GM19239 (cell line): ENCODE measurements around the gene SLA2.
A peak's percentile ranks its signal among the peaks of the same experiment; 100 is the strongest.
"Not testable (repeated sequence)": the region's sequence is repeated elsewhere in the genome, so short reads cannot be mapped to it uniquely, and the experiment has no call there.

Experiments
- DNase-seq: peaks from one replicate; pipeline ENCODE4 v3.0.0; 2011; ENCODE audit warnings: low spot score; ENCODE audit not compliant: insufficient read length
- FAIRE-seq: peaks from 2 replicates; lab custom pipeline; 2011; peaks lifted over from hg19 to GRCh38; lab: Jason Lieb, UNC

Gene SLA2, protein sequence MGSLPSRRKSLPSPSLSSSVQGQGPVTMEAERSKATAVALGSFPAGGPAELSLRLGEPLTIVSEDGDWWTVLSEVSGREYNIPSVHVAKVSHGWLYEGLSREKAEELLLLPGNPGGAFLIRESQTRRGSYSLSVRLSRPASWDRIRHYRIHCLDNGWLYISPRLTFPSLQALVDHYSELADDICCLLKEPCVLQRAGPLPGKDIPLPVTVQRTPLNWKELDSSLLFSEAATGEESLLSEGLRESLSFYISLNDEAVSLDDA

DNA sequence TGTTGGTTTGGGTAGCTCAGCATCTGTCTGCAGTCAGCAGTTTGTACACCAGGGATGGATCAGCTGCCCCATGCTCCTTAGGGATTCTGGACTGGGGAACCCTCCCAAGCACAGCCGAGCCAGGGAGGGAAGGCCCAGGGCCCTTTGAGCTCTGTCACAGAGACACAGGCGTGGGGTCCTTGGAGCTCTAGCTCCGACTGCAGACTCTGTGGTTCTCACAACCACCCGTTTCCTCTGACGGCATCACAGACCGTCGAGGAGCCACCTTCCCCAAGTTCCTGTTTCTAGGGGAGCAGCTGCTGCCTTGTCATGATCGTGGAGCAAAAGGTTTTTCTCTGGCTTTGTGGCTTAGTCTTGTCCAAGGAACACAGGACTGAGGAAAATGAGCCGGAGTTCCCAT lies at the start of gene SLA2:
SLA2 (minus strand) TSS at position 199 of the 400 bp plus-strand sequence. CDS start 4,861 bp downstream, outside the sequence.
- FAIRE-seq (peak; percentile 51), DNase-seq (peak; percentile 41)

DNA sequence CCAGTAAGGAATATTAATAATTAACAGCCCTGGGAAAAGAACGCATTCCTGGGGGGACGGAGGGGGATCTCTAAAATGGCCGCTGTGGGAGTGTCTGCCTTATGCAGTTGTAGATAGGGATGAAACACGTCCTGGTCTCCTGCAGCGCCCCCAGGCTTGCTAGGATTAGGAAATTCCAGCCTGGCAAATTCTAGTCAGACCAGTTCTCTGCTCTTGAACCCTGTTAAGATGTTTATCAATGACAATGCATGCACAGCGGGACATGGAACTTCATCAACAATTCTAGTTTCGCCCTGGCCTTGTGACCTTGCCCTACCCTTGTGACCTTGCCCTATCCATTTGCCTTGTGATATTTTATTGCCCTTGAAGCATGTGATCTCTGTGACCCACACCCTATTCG lies 49.5 kb upstream of the SLA2 start:
- DNase-seq, FAIRE-seq: not testable (repeated sequence)

DNA sequence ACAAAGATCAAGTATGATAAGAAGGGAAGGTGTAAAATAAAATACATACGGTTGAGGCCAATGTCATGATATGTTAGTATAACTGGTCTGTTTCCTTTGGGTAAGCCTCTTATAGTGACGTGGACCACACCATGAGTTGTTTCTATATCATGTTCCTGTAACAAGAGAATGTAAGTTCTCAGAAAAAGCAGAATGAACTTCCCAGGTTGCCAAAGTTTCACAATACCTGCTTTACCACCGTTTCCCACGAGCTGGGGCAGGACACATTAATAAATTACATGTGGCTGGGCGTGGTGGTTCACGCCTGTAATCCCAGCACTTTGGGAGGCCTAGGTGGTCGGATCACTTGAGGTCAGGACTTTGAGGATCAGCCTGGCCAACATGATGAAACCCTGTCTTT lies 42.6 kb upstream of the SLA2 start:
- DNase-seq (no peak), FAIRE-seq (no peak)

DNA sequence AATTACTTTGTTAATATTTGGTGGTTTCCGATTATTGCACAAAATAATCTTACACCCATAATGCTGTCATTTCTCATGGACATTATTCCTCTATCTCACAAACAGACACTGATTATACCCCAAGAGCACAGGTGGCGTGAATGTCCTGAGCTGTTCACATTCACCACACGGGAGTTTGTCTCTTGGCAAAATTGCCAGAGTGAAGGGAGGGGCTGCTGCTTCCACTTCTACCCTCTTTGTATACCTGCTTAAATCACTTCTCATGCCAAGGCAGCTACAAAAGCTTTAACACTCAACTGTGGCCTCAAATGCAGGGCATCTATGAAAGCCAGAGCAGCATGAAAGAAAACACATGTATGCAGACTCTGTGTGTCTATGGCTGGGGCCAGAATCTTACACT lies 41.9 kb upstream of the SLA2 start:
- no peak for FAIRE-seq
- DNase-seq, result no peak

DNA sequence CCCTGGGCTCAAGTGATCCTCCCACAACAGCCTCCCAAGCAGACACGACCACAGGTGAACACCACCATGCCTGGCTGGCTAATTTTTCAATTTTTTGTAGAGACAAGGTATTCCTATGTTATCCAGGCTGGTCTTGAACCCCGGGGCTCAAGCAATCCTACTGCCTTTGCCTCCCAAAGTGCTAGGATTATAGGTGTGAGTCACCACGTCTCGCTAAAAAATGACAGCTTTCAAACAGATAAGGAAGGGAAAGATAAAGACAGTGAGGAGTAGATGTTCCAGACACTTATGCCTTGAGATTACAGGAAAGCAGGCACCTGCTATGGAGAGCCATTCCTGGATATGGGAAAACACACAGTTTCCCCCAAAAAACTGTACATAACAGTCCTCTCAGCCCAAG lies 40.9 kb upstream of the SLA2 start:
- DNase-seq (no peak), FAIRE-seq (no peak)

DNA sequence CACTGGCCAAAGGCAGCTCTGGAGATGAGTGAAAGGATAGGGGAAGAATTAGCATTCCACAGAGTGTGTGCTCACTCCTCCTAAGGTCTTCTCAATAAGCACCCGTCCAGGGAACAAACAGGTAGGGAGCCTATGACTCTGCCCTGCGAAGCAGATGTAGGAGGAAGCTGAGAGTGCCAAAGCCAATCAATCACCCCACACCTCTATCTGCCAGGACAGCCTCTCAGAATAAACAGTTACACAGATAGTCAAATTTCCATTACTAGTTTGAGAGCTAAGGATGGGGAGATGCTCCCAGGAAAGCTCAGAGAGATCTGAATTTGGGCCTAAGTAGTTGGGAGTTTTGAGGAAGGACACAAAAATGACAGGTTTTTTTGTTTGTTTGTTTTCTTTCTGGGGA lies 40.5 kb upstream of the SLA2 start:
- no peak for FAIRE-seq
- DNase-seq, result no peak

DNA sequence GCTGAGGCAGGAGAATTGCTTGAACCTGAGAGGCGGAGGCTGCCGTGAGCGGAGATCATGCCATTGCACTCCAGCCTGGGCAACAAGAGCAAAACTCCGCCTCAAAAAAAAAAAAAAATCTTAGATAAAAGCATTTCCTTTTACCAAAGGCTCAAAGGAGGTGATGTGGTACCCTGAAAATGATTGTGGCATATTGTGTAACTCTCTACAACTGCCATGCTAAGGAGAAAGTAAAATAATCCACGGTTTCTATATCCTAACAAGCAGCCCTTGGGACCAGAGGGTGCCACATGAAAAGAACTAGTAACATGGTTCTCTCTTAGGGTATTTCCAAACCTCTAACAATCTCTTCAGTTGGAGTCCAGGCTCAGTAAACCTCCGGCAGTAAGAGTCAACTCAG lies 38.8 kb upstream of the SLA2 start:
- FAIRE-seq (no peak), DNase-seq (no peak)

DNA sequence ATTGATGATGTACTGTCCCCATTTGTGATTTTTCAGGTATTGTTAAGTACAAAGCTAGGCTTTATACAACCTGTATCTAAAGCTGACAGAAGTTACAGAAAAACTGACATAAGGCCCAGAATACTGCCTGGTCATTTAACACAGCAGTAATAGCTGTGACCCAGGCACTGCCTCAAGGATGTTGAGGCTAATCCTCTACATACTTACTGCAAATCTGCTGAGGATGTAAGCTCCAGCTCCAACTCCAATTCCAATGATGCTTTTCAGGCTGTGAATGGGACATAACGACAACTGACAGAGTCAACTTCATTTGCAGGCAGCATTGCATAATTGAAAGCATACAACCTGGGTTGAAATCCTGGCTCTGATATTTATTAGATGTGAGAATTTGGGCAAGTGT lies 36.3 kb upstream of the SLA2 start:
- no peak for FAIRE-seq
- DNase-seq, result no peak

DNA sequence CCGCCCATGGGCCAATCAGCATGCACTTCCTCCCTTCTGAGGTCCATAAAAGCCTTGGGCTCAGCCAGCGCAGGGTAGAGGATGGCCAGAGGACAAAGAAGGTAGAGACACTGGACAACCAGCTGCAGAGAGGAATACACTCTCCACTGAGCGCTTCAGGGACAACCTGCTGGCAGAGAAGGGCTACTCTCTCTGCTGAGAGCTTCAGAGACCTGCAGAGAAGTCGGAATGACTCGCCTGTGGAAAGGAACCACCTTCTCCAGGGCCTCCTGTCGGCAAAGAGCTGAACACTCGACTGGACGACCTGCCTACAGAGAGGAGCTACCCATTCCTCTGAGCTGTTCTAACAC lies 31.4 kb upstream of the SLA2 start:
- no peak for DNase-seq
- FAIRE-seq, result no peak

DNA sequence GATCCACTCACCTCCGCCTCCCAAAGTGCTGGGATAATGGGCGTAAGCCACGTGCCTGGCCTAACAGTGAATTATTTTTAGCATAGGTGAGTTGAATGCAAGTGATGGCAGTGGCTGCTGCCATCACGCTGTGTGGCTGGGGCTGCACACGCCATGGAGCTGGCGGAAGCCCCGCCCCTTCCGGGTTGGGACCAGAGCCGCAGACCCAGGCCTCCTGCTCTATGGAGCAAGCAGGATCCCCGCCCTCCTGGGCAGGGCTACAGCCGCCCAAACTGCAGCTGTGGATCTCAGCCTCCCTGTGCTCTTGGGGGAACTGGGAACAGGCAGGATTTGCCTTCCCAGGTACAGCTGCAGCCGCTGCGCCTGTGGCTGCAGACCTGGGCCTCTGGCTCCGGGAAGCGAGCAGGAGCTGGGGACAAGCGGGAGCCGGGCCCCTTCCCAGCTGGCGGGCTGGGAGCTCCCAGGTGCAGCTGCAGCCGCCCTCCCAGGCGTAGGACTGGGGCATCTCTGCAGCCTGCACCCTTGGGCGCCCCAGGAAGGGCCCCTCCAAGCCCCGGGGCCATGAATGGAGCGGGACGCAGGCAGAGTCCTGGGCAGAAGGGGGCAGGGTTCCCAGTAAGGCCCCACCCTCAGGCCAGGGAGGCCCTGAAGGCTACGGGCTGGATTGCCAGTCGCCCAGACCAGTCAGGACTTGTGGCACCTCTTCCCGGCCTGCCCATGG lies 30.9 kb upstream of the SLA2 start:
- DNase-seq, result no peak
- no peak for FAIRE-seq

DNA sequence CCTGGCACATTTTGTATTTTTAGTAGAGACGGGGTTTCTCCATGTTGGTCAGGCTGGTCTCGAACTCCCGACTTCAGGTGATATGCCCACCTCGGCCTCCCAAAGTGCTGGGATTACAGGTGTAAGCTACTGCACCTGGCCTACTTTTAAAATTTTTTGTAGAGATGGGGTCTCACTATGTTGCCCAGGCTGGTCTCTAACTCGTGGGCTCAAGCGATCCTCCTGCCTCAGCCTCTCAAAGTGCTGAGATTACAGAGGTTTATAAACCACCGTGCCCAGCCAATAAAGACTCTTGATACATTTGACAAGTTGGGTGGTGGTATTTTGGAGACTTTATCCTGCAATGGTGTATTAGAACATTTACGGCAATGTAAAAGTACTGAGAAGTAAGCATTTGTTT lies 29.5 kb upstream of the SLA2 start:
- not testable (repeated sequence) for FAIRE-seq

DNA sequence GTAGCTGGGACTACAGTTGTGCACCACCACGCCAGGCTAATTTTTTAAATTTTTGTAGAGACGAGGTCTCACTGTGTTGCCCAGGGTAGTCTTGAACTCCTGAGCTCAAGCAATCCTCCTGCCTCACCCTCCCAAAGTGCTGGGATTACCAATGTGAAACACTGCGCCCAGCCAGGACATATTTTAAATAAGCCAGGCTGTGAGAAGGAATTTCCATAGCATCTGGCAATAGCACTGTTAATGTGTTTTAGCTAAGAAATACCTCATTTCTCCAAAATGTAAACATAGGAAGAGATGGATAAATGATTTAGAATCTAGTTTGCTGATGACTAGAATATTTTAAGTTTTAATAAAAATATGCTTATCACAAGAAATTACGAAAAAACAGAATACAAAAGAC lies 27.0 kb upstream of the SLA2 start:
- FAIRE-seq (no peak), DNase-seq (no peak)

More for the DNA sequence above, 29.5 kb upstream of the SLA2 start:
- not testable (repeated sequence) for DNase-seq

DNA sequence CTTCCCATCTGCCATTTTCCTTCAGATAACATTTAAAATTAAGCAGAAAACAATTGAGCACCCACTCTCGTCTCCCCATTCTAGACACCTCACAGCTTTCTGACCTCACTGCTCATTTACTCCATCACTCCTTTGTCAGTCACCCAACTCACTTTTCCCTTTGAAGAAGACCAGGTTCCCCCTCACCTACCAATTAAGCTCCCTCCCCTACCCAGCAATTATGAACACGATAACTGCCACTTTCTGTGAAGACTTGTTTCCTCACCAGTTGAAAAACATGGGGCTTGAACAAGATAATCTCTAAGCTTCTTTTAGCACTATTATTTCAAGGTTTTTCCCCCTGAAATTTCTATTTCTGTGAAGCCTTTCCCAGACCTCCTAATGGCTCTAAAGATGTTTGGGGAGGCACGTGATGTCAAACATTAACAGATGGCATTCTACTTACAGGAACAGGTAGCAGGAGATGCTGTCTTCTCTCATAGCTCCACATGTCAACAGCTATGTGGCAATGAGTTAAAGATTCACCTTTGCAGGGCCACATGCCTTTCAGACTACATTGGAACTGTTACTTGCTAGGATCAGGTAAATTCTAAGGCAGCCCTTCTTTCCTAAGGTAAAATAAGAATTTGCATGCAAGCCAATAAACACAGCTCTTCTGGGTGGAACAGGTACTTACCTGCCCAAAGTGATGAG lies 24.8 kb upstream of the SLA2 start:
- no peak for DNase-seq
- FAIRE-seq, result no peak

DNA sequence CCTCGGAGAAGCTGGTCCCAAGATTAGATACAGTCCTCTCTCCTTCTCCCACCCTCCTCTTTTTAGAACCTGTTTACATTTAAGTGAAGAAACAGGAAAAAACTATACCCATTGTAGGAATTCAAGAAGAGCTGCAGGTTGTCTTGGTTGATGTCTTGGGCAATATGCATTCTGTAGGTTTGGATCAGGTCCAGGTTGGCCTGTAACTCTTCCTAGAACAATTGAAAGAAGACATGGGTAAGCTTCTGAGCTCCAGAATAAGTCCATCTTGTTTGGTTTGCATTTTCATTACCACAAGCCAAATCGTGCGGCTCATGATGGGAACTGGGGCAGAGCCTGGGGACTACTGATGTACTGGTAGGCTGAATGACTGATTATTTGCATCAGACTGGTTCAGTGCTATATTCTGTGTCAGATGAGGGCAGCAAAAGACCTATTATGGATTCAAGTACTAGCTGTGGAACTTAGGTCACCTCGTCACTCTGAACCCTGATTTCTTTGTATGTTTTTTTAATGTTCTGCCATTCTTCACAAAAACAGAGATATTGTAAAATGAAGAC lies 20.3 kb upstream of the SLA2 start:
- FAIRE-seq (no peak), DNase-seq (no peak)

DNA sequence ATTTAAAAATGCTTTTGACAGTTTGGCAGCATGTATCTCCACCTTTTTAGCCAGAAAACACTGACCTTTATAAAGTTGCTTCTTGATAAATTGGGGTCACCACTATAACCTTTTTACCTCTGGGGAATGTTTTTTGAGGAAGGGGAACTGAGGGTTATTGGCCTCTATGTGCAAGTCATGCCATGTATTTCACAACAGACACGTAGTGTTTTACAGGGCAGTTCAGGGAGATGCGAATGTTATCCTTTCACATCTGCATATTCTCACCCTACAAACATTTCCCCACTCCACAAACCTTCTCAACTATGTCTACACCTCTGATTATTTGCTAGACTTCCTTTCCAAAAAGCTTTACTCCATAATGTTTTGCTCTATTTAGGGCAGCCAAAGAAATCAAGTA lies 17.0 kb upstream of the SLA2 start:
- no peak for DNase-seq
- FAIRE-seq, result no peak

DNA sequence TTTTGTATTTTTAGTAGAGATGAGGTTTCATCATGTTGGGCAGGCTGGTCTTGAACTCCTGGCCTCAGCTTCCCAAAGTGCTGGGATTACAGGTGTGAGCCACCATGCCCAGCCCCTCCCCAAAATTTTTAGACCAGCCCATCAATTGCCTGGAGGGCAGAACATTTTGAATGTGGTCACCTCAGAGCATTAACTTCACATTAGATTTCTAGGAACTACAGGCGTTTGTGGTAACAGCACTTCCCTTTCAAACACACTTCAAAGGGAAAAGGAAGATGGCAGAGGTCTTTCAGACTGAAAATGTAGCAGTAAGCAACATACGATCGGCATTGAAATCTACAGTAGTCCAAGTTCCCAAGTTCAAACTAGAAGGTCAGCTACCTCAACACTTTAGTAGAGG lies 12.3 kb upstream of the SLA2 start:
- no peak for DNase-seq
- FAIRE-seq, result no peak

DNA sequence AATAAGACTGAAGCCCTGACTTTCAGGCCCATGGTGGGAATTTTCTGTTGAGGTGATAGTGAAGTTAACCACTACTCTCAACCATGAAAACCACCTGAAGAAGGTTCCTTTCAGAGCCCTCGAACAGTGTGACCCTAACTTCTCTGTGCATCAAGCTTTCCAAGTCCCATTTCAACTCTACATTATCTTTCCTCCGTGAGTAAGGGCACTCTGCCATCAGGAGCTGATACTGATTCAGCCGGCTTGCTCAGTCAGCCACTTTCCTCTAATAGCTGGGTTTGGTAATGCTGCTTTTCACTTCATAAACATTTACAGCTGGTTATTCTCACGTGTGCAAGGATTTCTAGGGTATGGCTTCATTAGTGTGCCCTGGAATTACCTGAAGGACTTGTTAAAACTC lies 10.7 kb upstream of the SLA2 start:
- FAIRE-seq (no peak), DNase-seq (no peak)

DNA sequence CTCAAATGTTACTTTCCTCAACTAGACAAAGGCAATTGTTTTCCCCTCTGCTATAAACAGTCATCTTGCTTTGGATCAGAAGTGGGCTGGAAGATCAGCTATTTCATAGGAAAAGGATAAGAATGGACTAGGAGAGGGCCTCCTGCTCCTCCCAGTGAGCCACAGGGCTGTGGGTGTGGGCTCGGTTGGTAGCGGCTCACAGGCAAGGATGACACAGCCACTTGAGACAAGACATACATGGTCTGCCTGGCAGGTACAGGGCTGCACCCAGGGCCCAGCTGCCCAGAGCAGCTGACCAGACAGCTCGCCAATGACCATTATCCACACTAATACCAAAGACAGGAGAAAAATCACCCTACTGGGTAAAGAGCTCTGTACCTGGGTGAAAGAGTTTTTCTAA lies 9.0 kb upstream of the SLA2 start:
- FAIRE-seq (no peak), DNase-seq (no peak)

DNA sequence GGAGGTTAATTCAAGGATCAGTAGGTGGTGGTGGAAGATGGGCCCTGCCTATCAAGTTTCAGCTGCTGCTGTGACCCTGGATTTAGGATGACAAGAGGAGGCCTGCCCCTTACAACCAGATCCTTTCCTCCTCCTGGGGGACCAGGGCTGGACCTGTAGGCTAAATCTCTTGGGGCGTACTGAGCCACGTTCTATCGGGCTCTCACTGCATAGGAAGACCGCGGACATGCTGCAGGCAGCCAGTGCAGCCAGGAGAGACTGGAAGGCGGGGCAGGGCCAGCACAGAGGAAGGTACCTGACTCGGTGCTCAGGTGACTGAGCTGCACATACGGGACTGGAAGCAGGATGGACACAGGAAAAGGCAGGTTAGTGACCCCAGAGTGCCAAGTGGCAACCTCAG lies 8.5 kb upstream of the SLA2 start:
- DNase-seq, result no peak
- FAIRE-seq, result no peak

DNA sequence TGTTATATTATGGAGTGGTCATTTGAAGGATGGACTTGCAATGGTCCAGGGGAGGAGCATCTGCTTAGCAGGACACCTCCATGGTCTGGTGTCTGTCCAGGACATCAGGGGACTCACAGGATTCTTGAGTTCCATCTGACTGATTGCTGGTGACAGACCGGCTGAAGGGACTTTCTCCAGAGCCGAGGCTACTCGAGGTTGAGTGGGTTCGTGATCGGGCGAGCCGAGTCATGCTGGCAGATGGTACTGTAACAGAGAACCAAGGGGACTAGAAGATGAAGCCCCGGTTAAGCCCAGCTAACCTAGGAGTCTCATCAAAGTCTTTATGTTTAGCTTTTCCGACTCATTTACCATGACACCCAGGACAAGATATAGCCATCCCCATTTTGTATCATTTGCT lies 7.5 kb upstream of the SLA2 start:
- DNase-seq, result no peak
- no peak for FAIRE-seq
